Activated naive CD4-positive, alpha-beta T cell treated with anti-CD3 and anti-CD28 coated beads for 36 hours (primary cell): ENCODE data around the gene PEX11B. TPM values are rescaled to one million over a fixed set of nuclear protein-coding genes. Genes with fewer than 3 reads are reported as not detected.
"Not testable (repeated sequence)": the region's sequence is repeated elsewhere in the genome, so short reads cannot be mapped to it uniquely, and the experiment has no call there.

Source experiments
- CTCF ChIA-PET: fragments of 350-600 bp; sonication (Branson Sonifier 250); formaldehyde crosslinking; loops from one replicate; lab custom pipeline; 2021; ENCODE audit warnings: antibody characterized with exemption; lab: Charles Lee
- DNase-seq: peaks from one replicate; pipeline ENCODE4 v3.0.0-alpha.2; 2020
- H3K27ac Mint-ChIP-seq: one replicate; pipeline ENCODE4 v1.8.0; 2021; ENCODE audit warnings: mild to moderate bottlenecking, mixed read lengths
- H3K27me3 Mint-ChIP-seq: one replicate; pipeline ENCODE4 v1.8.0; 2021; ENCODE audit warnings: low read depth, mixed read lengths
- H3K36me3 Mint-ChIP-seq: one replicate; pipeline ENCODE4 v1.8.0; 2021; ENCODE audit warnings: low read depth, mixed read lengths
- H3K4me1 Mint-ChIP-seq: one replicate; pipeline ENCODE4 v1.8.0; 2021; ENCODE audit warnings: low read depth, mixed read lengths
- H3K4me3 Mint-ChIP-seq: one replicate; pipeline ENCODE4 v1.8.0; 2021; ENCODE audit warnings: mild to moderate bottlenecking, moderate library complexity, mixed read lengths
- H3K9me3 Mint-ChIP-seq: one replicate; pipeline ENCODE4 v1.8.0; 2021; ENCODE audit warnings: mixed read lengths
- intact Hi-C: fragments of 100-400 bp; cut with micrococcal nuclease; formaldehyde crosslinking; loops from one replicate; pipeline ENCODE4 v1.15.1; 2023
- total RNA-seq, 2 experiments: library from RNA; stranded (reverse); gene quantifications; one replicate each; pipeline ENCODE4 v1.2.3, GENCODE V29; 2021

PEX11B gene
- total RNA-seq, 2 experiments from 2014 or later, result 18.0 to 19.0 TPM

DNA sequence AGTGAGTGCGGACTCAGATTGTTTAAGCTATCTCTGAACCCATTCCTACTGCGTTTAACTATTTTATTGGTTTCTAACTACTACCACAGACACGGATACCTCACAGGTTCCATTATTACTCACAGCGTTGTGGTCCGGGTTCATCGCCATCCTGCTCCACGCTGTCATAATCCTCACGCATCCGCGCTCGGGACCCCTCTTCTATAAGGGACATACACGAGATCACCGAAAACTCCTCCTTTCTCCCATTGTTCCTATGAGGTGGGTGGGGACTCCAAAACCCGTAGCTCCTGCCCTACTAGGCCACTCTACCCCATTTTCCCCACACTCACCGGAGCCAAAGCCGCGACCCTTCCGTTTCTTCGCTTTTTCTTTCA, 8.2 kb upstream of the PEX11B start:
- Mint-ChIP-seq H3K36me3 (peaks cover 12% of the 10 kb centered on the region), H3K4me3 (no peak overlapping the region), H3K9me3 (no peaks in the 10 kb centered on the region), H3K27ac (no peak overlapping the region), H3K4me1 (peaks cover 11% of the 10 kb centered on the region), H3K27me3 (no peaks in the 10 kb centered on the region)
- intact Hi-C loops, result loop anchor here (1.0 kb wide), 4 partner anchors 8 to 70 kb away; partner anchors contain the start of genes ANKRD34A, LIX1L, PEX11B and POLR3GL
- CTCF ChIA-PET, result interaction anchor here (0.6 to 2.0 kb wide), 6 partner anchors 8 to 80 kb away, joined by 3 to 14 read pairs (median 5); partner anchors contain the start of genes LIX1L and PEX11B
- DNase-seq, result peak; percentile 64

GRCh38 chr1:145922266-145922665, 3.7 kb upstream of the PEX11B start:
- intact Hi-C loops, result no loop called here
- Mint-ChIP-seq H3K27ac (no peak overlapping the region), H3K4me1 (peaks cover 30% of the 10 kb centered on the region), H3K9me3 (no peaks in the 10 kb centered on the region), H3K27me3 (no peaks in the 10 kb centered on the region), H3K4me3 (no peak overlapping the region), H3K36me3 (peaks cover 12% of the 10 kb centered on the region)
- CTCF ChIA-PET, result interaction anchor here (2.1 kb wide), 1 partner anchor 77 kb away, joined by 5 read pairs; the partner anchor contains the start of gene NUDT17
- no peak for DNase-seq

DNA sequence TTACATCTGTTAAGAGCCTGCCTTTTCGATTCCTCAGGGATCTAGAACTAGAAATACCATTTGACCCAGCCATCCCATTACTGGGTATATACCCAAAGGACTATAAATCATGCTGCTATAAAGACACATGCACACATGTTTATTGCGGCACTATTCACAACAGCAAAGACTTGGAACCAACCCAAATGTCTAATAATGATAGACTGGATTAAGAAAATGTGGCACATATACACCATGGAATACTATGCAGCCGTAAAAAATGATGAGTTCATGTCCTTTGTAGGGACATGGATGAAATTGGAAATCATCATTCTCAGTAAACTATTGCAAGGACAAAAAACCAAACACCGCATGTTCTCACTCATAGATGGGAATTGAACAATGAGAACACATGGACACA, 1.8 kb upstream of the PEX11B start:
- DNase-seq, H3K27me3 Mint-ChIP-seq, H3K9me3 Mint-ChIP-seq, intact Hi-C loops: not testable (repeated sequence)
- Mint-ChIP-seq H3K36me3 (peaks cover 16% of the 10 kb centered on the region), H3K27ac (peak overlapping the region; percentile 70), H3K4me1 (peaks cover 38% of the 10 kb centered on the region), H3K4me3 (peak overlapping the region; percentile 89)
- CTCF ChIA-PET, result interaction anchor here (2.5 kb wide), 1 partner anchor 75 kb away, joined by 11 read pairs; the partner anchor contains the start of gene NUDT17

GRCh38 chr1:145918992-145919939, 749 bp upstream of the PEX11B start:
- H3K36me3 Mint-ChIP-seq, result peaks cover 17% of the 10 kb centered on the region
- peak overlapping the region; percentile 93 for H3K27ac Mint-ChIP-seq
- H3K27me3 Mint-ChIP-seq, result no peaks in the 10 kb centered on the region
- peak overlapping the region; percentile 89 for H3K4me3 Mint-ChIP-seq
- intact Hi-C loops, result loop anchor here (1.0 to 10.0 kb wide), 8 partner anchors 8 to 164 kb away; partner anchors contain the start of genes ANKRD34A, NUDT17, PIAS3 and POLR3GL
- peaks cover 38% of the 10 kb centered on the region for H3K4me1 Mint-ChIP-seq
- CTCF ChIA-PET, result interaction anchor here (0.6 to 2.5 kb wide), 6 partner anchors 8 to 74 kb away, joined by 3 to 11 read pairs (median 4); partner anchors contain the start of genes NUDT17 and RBM8A
- H3K9me3 Mint-ChIP-seq, result no peaks in the 10 kb centered on the region
- peak; percentile 22 for DNase-seq

DNA sequence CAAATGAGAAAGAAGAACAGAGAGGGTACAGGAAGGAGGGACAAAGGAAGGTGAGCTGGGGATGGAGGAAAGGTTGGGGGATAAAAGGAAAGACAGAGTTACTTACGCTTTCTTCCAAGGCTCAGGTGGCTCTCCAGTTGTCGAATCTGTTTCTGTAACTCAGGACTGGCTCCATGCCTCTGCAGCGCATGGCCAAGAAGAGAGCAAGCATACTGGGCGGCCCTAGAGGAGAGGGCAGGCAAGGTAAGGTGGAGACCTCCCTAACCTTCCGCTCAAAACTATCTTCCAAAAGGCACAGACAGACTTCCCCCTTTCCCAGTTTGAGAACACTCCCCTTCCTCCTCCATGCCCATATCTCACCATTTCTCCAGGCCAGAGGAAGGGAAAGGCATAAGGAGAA, 922 bp downstream of the PEX11B start:
- intact Hi-C loops, result loop anchor here (10.0 kb wide), 1 partner anchor 163 kb away; no protein-coding TSS in a partner anchor
- no peak for DNase-seq
- Mint-ChIP-seq H3K27ac (peak overlapping the region; percentile 93), H3K9me3 (no peaks in the 10 kb centered on the region), H3K4me1 (peaks cover 40% of the 10 kb centered on the region), H3K36me3 (peaks cover 12% of the 10 kb centered on the region), H3K4me3 (peak overlapping the region; percentile 89), H3K27me3 (no peaks in the 10 kb centered on the region)
- CTCF ChIA-PET, result interaction anchor here (0.8 to 2.1 kb wide), 2 partner anchors 45 to 59 kb away, joined by 3 to 4 read pairs; no protein-coding TSS in a partner anchor

DNA sequence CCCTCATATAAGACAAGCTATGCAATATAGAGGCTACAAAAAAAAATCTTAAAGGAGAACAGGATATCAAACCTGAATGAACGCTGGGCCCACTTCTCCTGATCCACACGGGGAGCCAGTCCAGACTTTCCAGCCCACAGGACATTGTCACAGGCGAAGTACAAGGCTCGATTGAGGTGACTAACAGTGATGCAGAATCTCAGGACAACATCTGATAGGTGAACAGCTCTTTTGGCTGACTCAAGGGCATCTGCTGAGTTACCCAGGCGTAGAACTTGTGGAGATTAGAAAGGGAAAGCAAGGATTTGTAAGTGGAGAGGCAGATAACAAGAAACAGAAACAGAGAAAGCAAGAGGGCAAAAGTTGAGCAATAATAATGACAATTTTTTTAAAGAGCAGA, 1.8 kb downstream of the PEX11B start:
- intact Hi-C loops, result loop anchor here (10.0 kb wide), 1 partner anchor 162 kb away; no protein-coding TSS in a partner anchor
- CTCF ChIA-PET, result interaction anchor here (0.8 to 2.1 kb wide), 5 partner anchors 25 to 62 kb away, joined by 3 to 7 read pairs (median 4); no protein-coding TSS in a partner anchor
- peak overlapping the region; percentile 57 for H3K27ac Mint-ChIP-seq
- H3K9me3 Mint-ChIP-seq, result no peaks in the 10 kb centered on the region
- no peaks in the 10 kb centered on the region for H3K27me3 Mint-ChIP-seq
- no peak for DNase-seq
- H3K4me3 Mint-ChIP-seq, result peak overlapping the region; percentile 89
- peaks cover 12% of the 10 kb centered on the region for H3K36me3 Mint-ChIP-seq
- peaks cover 40% of the 10 kb centered on the region for H3K4me1 Mint-ChIP-seq

- CTCF ChIA-PET, result interaction anchor here (0.7 to 7.4 kb wide), 3 partner anchors 15 to 65 kb away, joined by 3 to 76 read pairs (median 9); partner anchors contain the start of genes NUDT17, PIAS3 and RBM8A
- intact Hi-C loops, result loop anchor here (10.0 kb wide), 1 partner anchor 157 kb away; no protein-coding TSS in a partner anchor
- no peak for DNase-seq
- H3K27ac Mint-ChIP-seq, result no peak overlapping the region
- peaks cover 17% of the 10 kb centered on the region for H3K4me1 Mint-ChIP-seq
- no peak overlapping the region for H3K4me3 Mint-ChIP-seq
- H3K27me3 Mint-ChIP-seq, result no peaks in the 10 kb centered on the region
- peaks cover 12% of the 10 kb centered on the region for H3K36me3 Mint-ChIP-seq
- H3K9me3 Mint-ChIP-seq, result no peaks in the 10 kb centered on the region
Measured at GRCh38 chr1:145912128-145912641, 6.3 kb downstream of the PEX11B start.

DNA sequence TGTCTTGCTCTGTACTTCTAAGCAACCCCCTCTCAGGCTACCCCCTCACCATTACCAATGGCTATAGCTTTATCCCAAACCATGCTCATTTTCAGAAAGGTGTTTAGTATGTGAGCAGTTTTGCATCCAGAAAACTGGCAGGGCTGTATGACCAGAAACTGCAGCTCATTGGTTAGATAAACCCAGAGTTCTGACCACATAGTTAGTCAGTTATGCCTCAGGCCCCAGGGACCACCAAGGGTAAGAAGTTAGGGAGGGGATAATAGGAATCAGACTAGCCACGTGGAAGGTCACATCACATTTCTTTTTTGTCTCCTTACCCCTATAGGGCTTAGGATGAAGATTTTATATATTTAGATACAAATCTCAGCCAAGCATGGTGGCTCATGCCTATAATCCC, 9.9 kb downstream of the PEX11B start:
- H3K4me3 Mint-ChIP-seq, result no peak overlapping the region
- DNase-seq, result no peak
- CTCF ChIA-PET, result interaction anchor here (0.6 to 7.4 kb wide), 9 partner anchors 13 to 110 kb away, joined by 3 to 76 read pairs (median 5); partner anchors contain the start of genes LIX1L, NUDT17 and RBM8A
- intact Hi-C loops, result no loop called here
- H3K4me1 Mint-ChIP-seq, result peaks cover 9% of the 10 kb centered on the region
- no peaks in the 10 kb centered on the region for H3K27me3 Mint-ChIP-seq
- H3K36me3 Mint-ChIP-seq, result peaks cover 6% of the 10 kb centered on the region
- no peaks in the 10 kb centered on the region for H3K9me3 Mint-ChIP-seq
- no peak overlapping the region for H3K27ac Mint-ChIP-seq

DNA sequence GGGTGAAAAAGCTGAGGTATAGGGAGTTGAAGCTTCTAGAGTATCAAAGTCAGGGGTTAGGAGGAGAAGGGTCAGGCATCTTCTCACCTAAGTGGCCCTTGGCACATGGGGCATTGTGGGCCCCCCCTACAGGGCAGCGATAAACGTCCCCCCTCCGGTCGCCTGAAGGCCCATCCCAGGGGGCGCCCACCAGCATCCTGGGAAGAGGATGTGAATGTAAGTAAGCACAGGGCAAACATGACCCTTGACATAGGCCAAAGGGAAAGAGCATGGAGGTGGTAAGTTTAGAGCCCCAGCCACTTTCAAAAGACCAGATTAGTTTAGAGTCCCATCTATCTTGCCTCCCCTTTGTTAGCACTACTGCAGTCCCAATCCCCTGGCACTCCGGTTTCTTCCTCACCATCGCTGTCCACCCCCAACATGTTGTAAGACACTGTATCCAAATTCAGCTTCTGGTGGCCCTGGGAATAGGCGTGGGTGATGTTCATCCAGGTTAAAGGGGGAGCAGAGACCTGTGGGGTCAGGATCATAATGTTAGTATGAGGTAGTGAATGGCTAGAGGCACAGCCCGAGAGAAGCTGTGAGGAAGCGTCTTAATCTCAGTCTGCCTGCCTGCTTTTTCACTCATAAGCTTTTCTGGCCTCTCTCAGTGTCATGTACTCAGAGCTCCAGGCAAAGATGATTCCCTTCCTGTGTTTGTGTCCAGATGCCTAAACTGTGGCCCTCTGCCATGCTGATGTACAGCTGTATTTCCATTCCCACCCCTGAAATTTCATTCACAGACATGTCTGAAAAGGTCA, 11.4 kb downstream of the PEX11B start:
- DNase-seq, result no peak
- H3K4me3 Mint-ChIP-seq, result no peak overlapping the region
- CTCF ChIA-PET, result interaction anchor here (0.6 to 7.4 kb wide), 7 partner anchors 11 to 116 kb away, joined by 3 to 76 read pairs (median 5); partner anchors contain the start of gene NUDT17
- intact Hi-C loops, result no loop called here
- H3K36me3 Mint-ChIP-seq, result peaks cover 6% of the 10 kb centered on the region
- H3K9me3 Mint-ChIP-seq, result no peaks in the 10 kb centered on the region
- H3K27ac Mint-ChIP-seq, result no peak overlapping the region
- H3K4me1 Mint-ChIP-seq, result peaks cover 5% of the 10 kb centered on the region
- H3K27me3 Mint-ChIP-seq, result no peaks in the 10 kb centered on the region

GRCh38 chr1:145901312-145902021, 17.1 kb downstream of the PEX11B start:
- intact Hi-C loops, result no loop called here
- Mint-ChIP-seq H3K4me3 (no peak overlapping the region), H3K9me3 (no peaks in the 10 kb centered on the region), H3K4me1 (no peaks in the 10 kb centered on the region), H3K27me3 (no peaks in the 10 kb centered on the region), H3K27ac (no peak overlapping the region), H3K36me3 (peaks cover 4% of the 10 kb centered on the region)
- no peak for DNase-seq
- CTCF ChIA-PET, result no interaction called here

GRCh38 chr1:145898756-145899155, 19.8 kb downstream of the PEX11B start:
- intact Hi-C loops, result no loop called here
- CTCF ChIA-PET, result interaction anchor here (0.6 to 1.7 kb wide), 4 partner anchors 42 to 60 kb away, joined by 3 to 4 read pairs (median 4); partner anchors contain the start of gene NUDT17
- DNase-seq, result no peak

More at GRCh38 chr1:145898756-145899155, 19.8 kb downstream of the PEX11B start:
- no peaks in the 10 kb centered on the region for H3K9me3 Mint-ChIP-seq
- no peaks in the 10 kb centered on the region for H3K4me1 Mint-ChIP-seq
- H3K4me3 Mint-ChIP-seq, result no peak overlapping the region
- peaks cover 4% of the 10 kb centered on the region for H3K36me3 Mint-ChIP-seq
- no peak overlapping the region for H3K27ac Mint-ChIP-seq
- no peaks in the 10 kb centered on the region for H3K27me3 Mint-ChIP-seq
